GM23338 (cell line): ENCODE results near the gene VEGFD.

Source experiments
- CREB1 ChIP-seq: fragments of 250-450 bp; sonication (Bioruptor Pico); IDR thresholded peaks from 2 replicates; pipeline ENCODE4 v1.5.0; 2020; ENCODE audit warnings: low read depth, mild to moderate bottlenecking, moderate library complexity
- CTCF ChIP-seq, 2 experiments: fragments of 200-600 bp in 1 of 2; sonication (generic) in 1 of 2; conservative IDR thresholded peaks; 2 replicates each; pipeline versions ENCODE4 v1.5.1 to v1.6.1; 2016 to 2017; ENCODE audit warnings: antibody characterized with exemption in 2 of 2, low read depth in 2 of 2, mild to moderate bottlenecking in 2 of 2, moderate library complexity in 1 of 2
- EZH2 ChIP-seq: fragments of 200-600 bp; sonication (generic); IDR thresholded peaks from one replicate; pipeline ENCODE4 v1.8.0; 2017; ENCODE audit warnings: antibody characterized with exemption, mild to moderate bottlenecking, low read depth; ENCODE audit not compliant: unreplicated experiment
- EZH2phosphoT487 ChIP-seq: fragments of 200-600 bp; sonication (generic); IDR thresholded peaks from one replicate; pipeline ENCODE4 v1.8.1; 2018; ENCODE audit warnings: antibody characterized with exemption; ENCODE audit not compliant: unreplicated experiment
- POLR2AphosphoS5 ChIP-seq: IDR thresholded peaks from 2 replicates; pipeline ENCODE4 v1.6.1; 2016; ENCODE audit warnings: antibody characterized with exemption, low read depth
- REST ChIP-seq: IDR thresholded peaks from one replicate; pipeline ENCODE4 v1.6.1; 2018; ENCODE audit warnings: antibody characterized with exemption; ENCODE audit not compliant: unreplicated experiment
- ZNF331 ChIP-seq: fragments of 250-450 bp; sonication (Bioruptor Pico); IDR thresholded peaks from 2 replicates; pipeline ENCODE4 v1.5.0; 2020; ENCODE audit warnings: low read depth, mild to moderate bottlenecking, moderate library complexity
- ZNF462 ChIP-seq: fragments of 250-450 bp; sonication (Bioruptor Pico); IDR thresholded peaks from 2 replicates; pipeline ENCODE4 v1.5.0; 2020; ENCODE audit warnings: mild to moderate bottlenecking, moderate library complexity

GRCh38 chrX:15398874-15399273, 14.7 kb upstream of the VEGFD start:
- TF ChIP-seq ZNF462 (CRISPR knock-in tag) (peak; percentile 46; the same call in 1 of the 2 replicates), ZNF331 (no peak), EZH2 (no peak), CTCF (conservative IDR thresholded peaks at IDR 0.05; ENCODE audit: low read depth in 2 of 2) (no peak), EZH2phosphoT487 (no peak), POLR2AphosphoS5 (no peak), REST (no peak), CREB1 (no peak)
